MCF 10A (cell line): ENCODE results near the gene ADRA1B. TPM values are rescaled to one million over a fixed set of nuclear protein-coding genes. Genes with fewer than 3 reads are reported as not detected.

ENCODE experiments used
- BruUV-seq: library from RNA; stranded (reverse); fragments of 400-500 nt; replicated peaks from 2 replicates; lab custom pipeline; 2021; lab: Mats Ljungman, UMichigan
- CTCF ChIA-PET: fragments of 300-600 bp; sonication (Branson Sonifier 250); formaldehyde crosslinking; extraction: SDS; loops from one replicate; lab custom pipeline; 2021; ENCODE audit warnings: antibody characterized with exemption, inconsistent platforms; lab: Yijun Ruan, JAX
- POLR2A ChIA-PET: fragments of 300-600, 350-650 bp; sonication (Branson Sonifier 250); formaldehyde crosslinking; extraction: SDS; loops from one replicate; lab custom pipeline; 2020; ENCODE audit warnings: antibody characterized with exemption, inconsistent platforms; lab: Yijun Ruan, JAX
- DNase-seq: peaks from one replicate; pipeline ENCODE4 v3.0.0-alpha.2; 2018; ENCODE audit not compliant: unreplicated experiment
- H3K27ac Mint-ChIP-seq: one replicate; pipeline ENCODE4 v1.8.0; 2022; ENCODE audit warnings: mild to moderate bottlenecking, low read depth, mixed read lengths; ENCODE audit not compliant: unreplicated experiment
- H3K27me3 Mint-ChIP-seq: one replicate; pipeline ENCODE4 v1.8.0; 2022; ENCODE audit warnings: mixed read lengths; ENCODE audit not compliant: insufficient read depth, unreplicated experiment
- H3K36me3 Mint-ChIP-seq: one replicate; pipeline ENCODE4 v1.8.0; 2022; ENCODE audit warnings: mild to moderate bottlenecking, moderate library complexity, mixed read lengths; ENCODE audit not compliant: insufficient read depth, unreplicated experiment
- H3K4me1 Mint-ChIP-seq: one replicate; pipeline ENCODE4 v1.8.0; 2022; ENCODE audit warnings: mixed read lengths; ENCODE audit not compliant: insufficient read depth, unreplicated experiment
- H3K4me3 Mint-ChIP-seq: one replicate; pipeline ENCODE4 v1.8.0; 2022; ENCODE audit warnings: mild to moderate bottlenecking, moderate library complexity, mixed read lengths; ENCODE audit not compliant: unreplicated experiment
- H3K9me3 Mint-ChIP-seq: one replicate; pipeline ENCODE4 v1.8.0; 2022; ENCODE audit warnings: mixed read lengths; ENCODE audit not compliant: unreplicated experiment
- CTCF ChIP-seq: fragments of 200-600 bp; IDR thresholded peaks from one replicate; pipeline ENCODE4 v1.8.0; 2022; ENCODE audit warnings: antibody characterized with exemption, mild to moderate bottlenecking; ENCODE audit not compliant: unreplicated experiment
- intact Hi-C: fragments of 100-400 bp; cut with micrococcal nuclease; formaldehyde crosslinking; loops from 2 replicates; pipeline ENCODE4 v1.14.1; 2022
- total RNA-seq: library from RNA; stranded (reverse); gene quantifications from 2 replicates; pipeline ENCODE4 v1.2.3, GENCODE V29; 2022

The ADRA1B gene
- total RNA-seq, 1 experiment from 2014 or later: 0.14 TPM

DNA sequence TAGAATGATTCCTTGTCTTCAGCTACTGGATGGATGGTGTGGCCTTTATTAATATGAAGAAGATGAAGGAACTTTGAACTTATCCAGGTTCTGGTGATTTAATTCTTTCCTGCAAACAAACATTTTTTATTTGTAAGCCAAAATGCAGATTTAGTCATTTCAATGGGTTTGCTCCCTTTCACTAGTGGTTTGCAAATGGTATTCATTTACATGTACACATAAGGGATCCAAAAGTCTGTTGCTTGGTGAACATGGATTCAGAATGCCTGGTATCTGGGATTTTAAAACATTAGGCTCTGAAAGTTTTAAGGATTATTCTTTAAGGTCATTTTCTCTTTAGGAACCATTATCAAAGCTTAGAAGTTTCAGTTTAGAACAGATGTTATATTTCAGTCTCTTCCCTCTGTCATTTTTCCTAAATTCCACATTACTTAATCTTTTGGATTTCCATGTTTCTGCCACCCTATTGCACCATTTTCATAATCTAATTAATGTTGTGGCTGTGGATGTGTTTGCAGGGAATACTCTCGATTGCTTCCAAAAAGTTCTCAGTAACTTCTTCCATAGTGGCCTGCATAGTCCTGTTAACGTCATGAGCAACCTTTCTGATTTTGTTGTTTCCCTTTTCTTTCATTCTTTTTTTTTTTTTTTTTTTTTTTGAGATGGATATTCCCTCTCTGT is 102.8 kb downstream of the ADRA1B start:
- POLR2A ChIA-PET: interaction anchor here (0.7 to 1.4 kb wide), 2 partner anchors 10 to 686 kb away, joined by 3 to 7 read pairs; partner anchors contain the start of gene TTC1
- no peaks in the 10 kb centered on the region for H3K27me3 Mint-ChIP-seq
- TF ChIP-seq CTCF: no peak

DNA sequence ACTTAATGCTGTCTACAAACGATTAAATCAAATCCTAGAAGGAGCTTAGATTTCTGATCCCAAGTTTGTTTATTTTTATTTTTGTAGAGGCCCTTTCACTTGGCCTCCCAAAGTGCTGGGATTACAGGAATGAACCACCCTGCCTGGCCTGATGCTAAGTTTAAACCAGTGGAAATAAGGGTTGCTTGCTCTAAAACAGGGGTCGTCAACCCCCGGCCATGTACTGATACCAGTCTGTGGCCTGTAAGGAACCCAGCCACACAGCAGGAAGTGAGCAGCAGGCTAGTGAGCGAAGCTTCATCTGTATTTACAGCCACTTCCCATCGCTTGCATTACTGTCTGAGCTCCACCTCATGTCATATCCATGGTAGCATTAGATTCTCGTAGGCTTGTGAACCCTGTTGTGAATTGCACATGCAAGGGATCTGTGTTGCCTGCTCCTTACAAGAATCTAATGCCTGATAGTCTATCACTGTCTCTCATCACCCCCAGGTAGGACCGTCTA is 104.0 kb downstream of the ADRA1B start:
- intact Hi-C loops: loop anchor here (5.0 kb wide), 2 partner anchors 62 to 222 kb away; no protein-coding TSS in a partner anchor
- POLR2A ChIA-PET: interaction anchor here (0.7 to 2.4 kb wide), 2 partner anchors 9 to 370 kb away, joined by 4 to 13 read pairs; no protein-coding TSS in a partner anchor
- no peaks in the 10 kb centered on the region for H3K9me3 Mint-ChIP-seq
- no peak overlapping the region for H3K4me3 Mint-ChIP-seq
- peaks cover 13% of the 10 kb centered on the region for H3K4me1 Mint-ChIP-seq
- no peaks in the 10 kb centered on the region for H3K27me3 Mint-ChIP-seq
- H3K27ac Mint-ChIP-seq: no peak overlapping the region
- no peak for DNase-seq
- no peak for TF ChIP-seq CTCF
- BruUV-seq: no TSS peak
- peaks cover 74% of the 10 kb centered on the region for H3K36me3 Mint-ChIP-seq
- CTCF ChIA-PET: interaction anchor here (0.5 to 10.1 kb wide), 16 partner anchors 10 to 1755 kb away, joined by 3 to 175 read pairs (median 4); partner anchors contain the start of gene TTC1

More for the DNA sequence above, 102.8 kb downstream of the ADRA1B start:
- BruUV-seq: no TSS peak
- H3K27ac Mint-ChIP-seq: no peak overlapping the region
- peaks cover 65% of the 10 kb centered on the region for H3K36me3 Mint-ChIP-seq
- peaks cover 13% of the 10 kb centered on the region for H3K4me1 Mint-ChIP-seq
- H3K9me3 Mint-ChIP-seq: no peaks in the 10 kb centered on the region
- no peak overlapping the region for H3K4me3 Mint-ChIP-seq
- CTCF ChIA-PET: interaction anchor here (1.1 to 10.1 kb wide), 4 partner anchors 9 to 372 kb away, joined by 3 to 175 read pairs (median 84); no protein-coding TSS in a partner anchor
- intact Hi-C loops: no loop called here
- no peak for DNase-seq

GRCh38 chr5:160020964-160021363 is 104.7 kb downstream of the ADRA1B start:
- H3K9me3 Mint-ChIP-seq: no peaks in the 10 kb centered on the region
- no peak for TF ChIP-seq CTCF
- intact Hi-C loops: loop anchor here (1.0 to 5.0 kb wide), 3 partner anchors 61 to 221 kb away; no protein-coding TSS in a partner anchor
- POLR2A ChIA-PET: interaction anchor here (0.9 to 2.4 kb wide), 5 partner anchors 9 to 373 kb away, joined by 3 to 23 read pairs (median 5); partner anchors contain the start of gene TTC1
- H3K36me3 Mint-ChIP-seq: peaks cover 74% of the 10 kb centered on the region
- no peak overlapping the region for H3K27ac Mint-ChIP-seq
- H3K27me3 Mint-ChIP-seq: no peaks in the 10 kb centered on the region
- CTCF ChIA-PET: interaction anchor here (0.6 to 10.1 kb wide), 43 partner anchors 8 to 1755 kb away, joined by 3 to 175 read pairs (median 6); partner anchors contain the start of gene TTC1
- no peak overlapping the region for H3K4me3 Mint-ChIP-seq
- BruUV-seq: no TSS peak
- H3K4me1 Mint-ChIP-seq: peaks cover 13% of the 10 kb centered on the region
- no peak for DNase-seq
